Measurements from ENCODE around the gene OR5A2.
"Not testable (repeated sequence)": the region's sequence is repeated elsewhere in the genome, so short reads cannot be mapped to it uniquely, and the experiment has no call there.

GRCh38 chr11:59372324-59372723, 53.9 kb downstream of the OR5A2 start:
- not testable (repeated sequence) for TF ChIP-seq CTCF, POLR2A (IDR thresholded peaks at IDR 0.05)
